GM20431 (cell line): Measurements from ENCODE around the gene CCDC136.

ENCODE experiments used
- in situ Hi-C: fragments of 300-500 bp; cut with MseI, MboI; formaldehyde crosslinking; loops from one replicate; pipeline ENCODE4 v1.15.0; 2020; ENCODE audit warnings: low sequenced_read_pairs; ENCODE audit not compliant: unreplicated experiment

CCDC136 gene

DNA sequence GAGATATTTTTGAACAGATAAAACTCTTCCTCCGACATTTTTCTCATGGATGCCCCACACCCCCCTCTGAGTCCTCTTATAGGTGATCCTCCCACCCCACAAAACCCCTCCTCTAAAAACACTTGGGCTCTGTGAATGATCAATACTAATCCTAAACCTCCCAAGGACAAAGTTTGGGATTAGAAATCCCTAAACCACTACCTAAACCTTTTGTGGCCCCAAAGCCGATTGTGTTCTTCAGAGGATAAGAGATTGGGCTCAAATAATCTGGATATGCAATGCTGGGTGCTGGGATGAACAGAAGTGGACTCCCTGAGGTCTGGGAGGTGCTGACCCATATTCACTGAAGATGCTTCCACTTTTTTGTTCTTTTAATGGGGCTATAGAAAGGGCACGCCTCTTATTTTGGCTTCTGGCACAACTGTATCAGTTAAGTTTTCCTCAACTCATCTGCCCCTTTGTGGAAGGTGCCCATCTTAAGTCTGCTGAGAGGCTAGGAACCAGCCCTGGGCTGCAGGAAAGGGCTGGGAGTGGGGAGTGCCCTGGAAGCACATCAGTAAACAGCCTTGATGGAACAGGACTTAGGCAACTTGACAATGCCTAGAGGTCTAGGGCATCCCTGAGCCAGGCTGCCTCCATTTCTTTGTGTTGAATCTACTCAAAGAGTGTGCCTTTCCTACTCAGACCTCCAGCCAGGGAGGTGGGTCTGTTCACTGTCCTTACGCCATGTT is 15.9 kb upstream of the CCDC136 start, which contains the start of gene OPN1SW:
Gene OPN1SW (minus strand): TSS at position 51 of the 731 bp plus-strand sequence. CDS start 13 bp downstream, at position 38.
- in situ Hi-C loops: no loop called here

GRCh38 chr7:128777156-128778123 is 14.3 kb upstream of the CCDC136 start:
- in situ Hi-C loops: no loop called here

DNA sequence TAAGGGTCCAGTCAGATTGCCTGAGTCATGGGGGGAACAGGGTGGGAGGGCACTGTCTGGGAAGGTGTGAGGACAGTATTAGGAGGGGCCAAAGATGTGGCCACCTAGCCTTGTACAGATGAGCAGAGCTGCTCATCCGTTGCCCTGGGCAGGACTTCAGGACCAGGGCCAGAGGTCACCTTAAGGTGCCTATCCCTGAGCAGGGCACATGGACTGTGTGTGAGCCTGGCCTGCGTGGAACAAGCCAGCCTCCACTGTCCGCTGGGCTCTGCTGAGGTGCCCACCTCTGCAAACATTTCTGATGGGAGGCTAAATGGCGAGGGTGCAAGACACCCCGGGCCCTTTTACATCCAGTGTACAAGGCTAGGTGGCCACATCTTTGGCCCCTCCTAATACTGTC is 12.8 kb upstream of the CCDC136 start:
- in situ Hi-C loops: no loop called here

DNA sequence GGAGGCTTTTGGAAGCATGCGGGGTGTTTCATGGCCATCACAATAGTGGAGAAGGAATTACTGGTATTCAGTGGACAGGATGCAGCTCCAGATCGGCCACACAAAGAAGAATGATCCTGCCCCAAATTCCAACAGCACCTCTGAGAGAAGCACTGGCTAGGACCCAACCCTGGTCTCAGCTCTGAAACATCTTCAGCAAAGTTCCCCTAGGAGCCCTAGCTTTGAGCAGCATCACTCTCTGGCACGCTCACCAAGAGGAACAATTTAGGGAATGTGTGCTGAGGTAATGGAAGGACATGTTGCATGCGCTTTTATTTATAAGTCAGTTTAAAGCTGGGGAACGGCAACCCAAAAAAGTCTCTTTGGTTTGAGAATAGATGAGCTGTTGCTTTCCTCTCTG is 10.6 kb upstream of the CCDC136 start:
- in situ Hi-C loops: no loop called here

DNA sequence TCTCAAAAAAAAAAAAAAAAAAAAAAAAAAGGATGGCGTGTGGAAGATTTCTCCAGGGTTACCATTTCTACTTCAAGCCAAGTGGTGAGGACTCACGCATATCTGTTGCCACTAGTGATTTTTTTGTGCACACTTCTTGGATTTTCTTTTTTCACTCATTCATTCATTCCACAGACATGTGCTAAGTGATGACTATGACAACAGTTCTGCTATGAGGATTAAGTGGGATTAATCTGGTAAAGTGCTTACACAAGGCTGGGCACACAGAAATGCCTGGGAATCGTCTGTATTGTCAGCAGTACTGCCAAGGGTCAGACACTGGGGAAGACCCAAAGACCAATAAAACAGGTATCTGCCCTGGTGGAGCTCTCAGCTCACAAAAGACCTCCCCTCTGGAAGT is 9.9 kb upstream of the CCDC136 start:
- in situ Hi-C loops: no loop called here

- in situ Hi-C loops: no loop called here
These were observed 8.5 kb upstream of the CCDC136 start for GRCh38 chr7:128783143-128783861.

- in situ Hi-C loops: no loop called here
These were observed 6.0 kb upstream of the CCDC136 start for GRCh38 chr7:128785738-128786137.

DNA sequence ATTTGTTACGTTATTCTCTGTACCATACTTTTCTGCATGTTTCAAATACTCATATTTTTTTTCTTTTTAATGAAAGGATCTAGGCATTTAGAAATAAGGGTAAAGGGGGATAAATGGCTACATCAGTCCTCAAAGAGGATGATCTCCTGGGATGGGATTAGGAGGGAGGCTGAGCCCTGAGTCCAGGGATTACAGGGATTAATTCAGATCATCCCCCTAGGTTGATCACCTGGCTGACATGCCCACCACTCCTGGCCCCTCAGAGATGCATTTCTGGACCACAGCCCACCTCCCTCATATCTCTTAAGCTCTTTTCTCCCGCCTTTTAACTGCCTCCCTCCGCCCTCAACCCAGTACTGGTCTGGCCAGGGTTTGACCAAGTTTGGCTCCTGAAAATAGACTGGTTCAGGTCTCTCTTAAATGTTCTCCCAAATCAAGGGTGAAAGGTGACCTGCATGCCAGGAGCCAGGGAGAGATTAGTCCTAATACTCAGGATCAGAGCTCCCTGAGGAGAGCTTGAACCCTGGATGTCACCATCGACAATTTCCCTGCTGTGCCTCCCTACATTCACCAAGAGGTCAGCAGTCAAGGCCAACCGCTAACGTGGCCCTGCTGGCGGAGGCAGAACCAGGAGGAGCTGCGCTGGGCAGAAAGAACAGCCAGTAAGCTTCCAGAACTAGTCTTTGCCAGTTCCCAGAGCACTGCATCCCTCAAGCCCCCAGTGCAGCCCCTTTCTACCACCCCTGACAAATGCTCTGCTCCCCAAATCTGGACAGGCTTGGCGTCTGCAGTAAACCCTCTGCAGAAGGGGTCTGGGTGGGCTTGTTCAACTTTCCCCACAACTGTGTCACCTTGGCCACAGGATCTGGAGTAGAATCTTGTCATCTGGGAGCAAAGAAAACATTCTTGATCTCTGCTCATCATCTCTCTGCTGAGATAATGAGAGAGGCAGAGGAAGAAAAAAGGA is 3.0 kb upstream of the CCDC136 start:
- in situ Hi-C loops: no loop called here

DNA sequence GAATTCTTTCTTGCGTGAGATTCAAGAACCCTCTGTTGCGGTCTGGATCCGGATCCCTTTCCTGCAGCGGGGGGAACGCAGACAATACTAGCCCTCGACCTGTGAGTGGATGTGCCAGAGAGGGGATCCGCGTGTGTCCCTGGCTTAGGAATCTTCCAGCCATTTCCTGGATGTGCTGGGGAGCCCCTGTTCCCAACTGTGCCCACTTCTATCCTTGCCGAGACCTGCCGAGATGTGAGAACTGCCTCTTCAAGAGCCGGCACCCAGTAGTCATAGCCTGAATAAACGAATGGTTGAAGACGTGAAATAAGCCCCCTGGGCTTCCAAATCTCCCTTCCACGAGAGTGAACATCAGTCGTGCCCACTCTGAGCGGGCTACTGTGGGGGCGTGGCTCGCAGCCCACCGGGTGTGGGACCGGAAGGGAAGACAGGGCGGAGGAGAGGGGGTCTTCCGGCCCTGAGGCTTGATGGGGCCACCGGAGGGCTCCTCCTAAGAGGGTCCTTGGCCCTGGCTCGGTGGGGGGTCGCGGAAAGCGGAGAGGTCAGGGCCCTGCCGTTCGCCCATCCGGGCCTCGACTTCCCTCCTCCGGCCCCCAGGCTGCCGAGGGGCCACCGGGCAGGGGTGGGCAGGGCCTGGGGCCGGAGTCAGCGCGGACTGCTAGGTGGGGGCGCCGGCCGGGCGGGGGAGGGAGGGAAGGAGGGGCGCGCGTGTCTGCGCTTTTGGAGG is 1.3 kb upstream of the CCDC136 start:
- in situ Hi-C loops: no loop called here

DNA sequence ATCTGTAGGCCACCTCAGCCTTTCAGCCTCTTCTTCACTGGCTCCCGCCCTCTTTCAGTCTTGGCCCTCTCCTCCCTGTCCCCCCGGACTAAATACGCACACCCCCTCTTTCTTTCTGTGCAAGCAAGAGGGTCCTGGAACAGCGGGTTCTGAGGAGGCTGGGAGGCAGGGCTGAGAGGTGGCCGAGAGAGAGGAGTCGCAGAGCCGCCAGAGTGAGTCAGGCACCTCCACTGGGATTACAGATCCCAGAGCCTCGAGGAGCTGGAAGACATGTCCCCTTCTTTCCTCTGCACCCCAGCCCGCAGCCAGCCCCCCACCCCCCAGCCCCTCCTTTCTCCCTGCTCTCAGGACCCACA is 182 bp downstream of the CCDC136 start:
- in situ Hi-C loops: no loop called here

DNA sequence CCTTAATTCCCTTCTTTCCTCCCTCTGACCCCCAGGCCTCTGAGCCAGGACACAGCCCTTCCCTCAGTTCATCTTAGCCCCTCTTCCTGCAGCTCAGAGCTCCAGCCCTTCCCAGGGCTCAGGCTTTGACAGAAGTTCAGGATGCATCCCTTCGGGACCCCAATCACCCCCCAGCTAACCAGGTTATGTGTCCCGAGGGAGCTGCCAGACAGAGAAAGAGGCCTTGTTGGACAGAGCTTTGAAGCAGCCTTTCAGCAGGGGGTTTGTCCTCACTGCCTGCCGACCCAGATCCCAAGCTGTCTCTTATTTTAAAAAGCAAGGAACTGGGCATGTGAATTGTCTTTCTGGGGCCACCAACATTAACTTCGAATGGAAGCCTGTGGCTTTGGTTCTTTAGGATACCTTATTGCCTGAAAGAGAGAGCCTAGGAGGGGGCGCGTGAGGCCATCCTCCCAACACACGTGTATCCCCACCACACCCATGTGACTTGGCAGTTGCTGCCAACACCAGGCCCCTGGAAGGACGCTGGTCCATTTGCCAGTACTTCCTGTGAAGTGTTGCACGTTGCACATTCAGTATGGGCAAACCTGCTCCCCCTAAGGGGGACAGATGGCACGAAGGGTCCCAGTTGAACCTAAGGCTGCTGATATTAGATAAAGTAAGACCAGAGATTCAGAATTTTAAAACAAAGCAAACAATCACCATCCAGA is 858 bp downstream of the CCDC136 start:
- in situ Hi-C loops: no loop called here

DNA sequence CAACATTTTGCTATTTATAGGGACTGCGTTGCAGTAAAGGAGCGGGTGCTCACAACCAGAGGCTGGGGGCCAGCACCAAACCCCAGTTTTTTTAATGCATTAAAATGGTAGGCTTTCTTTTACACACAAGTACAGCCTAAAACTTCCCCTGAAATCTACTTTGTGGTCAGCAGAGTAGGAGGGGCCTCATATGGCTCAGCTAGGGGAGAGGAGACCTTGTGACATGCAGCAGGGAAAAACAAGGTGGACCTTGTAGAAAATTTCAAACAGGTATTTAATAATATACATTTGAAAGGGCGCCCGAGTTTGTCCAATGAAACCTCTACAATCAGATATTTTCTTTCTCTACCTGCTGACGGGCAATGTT is 1.4 kb downstream of the CCDC136 start:
- in situ Hi-C loops: no loop called here

DNA sequence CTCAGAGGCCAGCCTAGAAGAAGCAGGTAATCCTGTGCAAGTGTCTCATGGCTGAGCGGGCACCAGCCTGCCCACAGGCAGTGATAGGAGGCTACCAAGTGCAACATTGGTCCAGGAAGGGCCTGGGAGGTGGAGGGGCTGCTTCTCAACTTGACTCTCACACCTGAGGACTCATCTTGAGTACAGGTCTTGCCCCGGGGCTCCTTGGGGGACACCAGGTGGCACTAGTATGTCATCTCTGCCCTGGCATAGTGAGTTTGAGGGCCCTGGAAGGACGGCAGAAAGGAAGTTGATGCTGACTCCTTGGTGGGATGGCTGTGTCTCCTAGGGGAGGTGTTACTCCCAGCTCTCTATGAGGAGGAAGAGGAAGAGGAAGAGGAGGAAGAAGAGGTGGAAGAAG is 2.3 kb downstream of the CCDC136 start:
- in situ Hi-C loops: no loop called here

- in situ Hi-C loops: no loop called here
These were observed 2.7 kb downstream of the CCDC136 start for GRCh38 chr7:128794436-128794835.

- in situ Hi-C loops: no loop called here
These were observed 3.4 kb downstream of the CCDC136 start for GRCh38 chr7:128795129-128795528.

- in situ Hi-C loops: no loop called here
These were observed 4.6 kb downstream of the CCDC136 start for GRCh38 chr7:128796327-128796726.

DNA sequence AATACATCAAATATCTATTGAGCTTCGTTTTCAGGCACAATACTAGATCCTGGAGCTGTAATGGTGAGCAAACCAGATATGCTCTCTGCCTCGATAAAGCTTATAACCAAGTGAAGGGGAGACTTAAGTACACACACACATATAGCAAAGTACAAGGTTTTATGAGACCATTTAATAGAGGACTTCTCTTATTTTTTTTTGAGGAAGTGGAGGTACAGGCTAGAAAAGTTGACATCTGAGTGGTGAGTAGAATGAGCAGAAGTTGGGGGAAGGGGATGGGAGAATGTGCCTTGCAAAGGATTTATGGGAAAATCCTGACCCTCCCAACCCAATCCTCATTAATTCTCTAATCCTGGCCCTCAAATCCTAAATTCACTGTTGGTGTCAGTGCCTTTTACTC is 7.7 kb downstream of the CCDC136 start:
- in situ Hi-C loops: no loop called here

DNA sequence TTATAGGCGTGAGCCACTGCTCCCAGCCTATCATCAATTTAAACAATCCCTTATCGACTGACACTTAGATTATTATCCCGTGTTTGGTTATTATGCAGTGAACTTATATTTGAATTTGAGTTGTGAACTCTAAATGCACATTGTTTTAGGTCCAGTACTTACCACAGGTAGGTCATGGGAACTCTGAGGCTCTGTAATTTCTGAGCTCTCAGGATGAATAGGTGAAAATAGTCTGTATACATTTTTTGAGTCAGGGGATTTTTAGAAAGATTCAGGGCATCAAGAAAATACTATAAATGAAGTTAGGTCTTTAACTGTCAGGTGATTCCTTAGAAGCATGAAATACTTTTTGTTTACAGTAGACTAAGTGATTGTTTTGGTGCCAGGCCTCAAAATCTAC is 8.8 kb downstream of the CCDC136 start:
- in situ Hi-C loops: no loop called here
